GM18517 (cell line): ENCODE measurements around the gene C1QTNF7.

ENCODE experiments used
- ATAC-seq: cut with Tn5 transposase; IDR thresholded peaks from one replicate; pipeline ENCODE4 v1.9.1; 2021; ENCODE audit warnings: mild to moderate bottlenecking, moderate library complexity; ENCODE audit not compliant: unreplicated experiment

The C1QTNF7 gene

GRCh38 chr4:15455290-15455689, 27.5 kb downstream of the C1QTNF7 start:
- ATAC-seq = no peak

- peak; percentile 97 for ATAC-seq
These were observed 29.8 kb downstream of the C1QTNF7 start for GRCh38 chr4:15457406-15458201.

GRCh38 chr4:15458616-15459015, 30.8 kb downstream of the C1QTNF7 start:
- no peak for ATAC-seq

DNA sequence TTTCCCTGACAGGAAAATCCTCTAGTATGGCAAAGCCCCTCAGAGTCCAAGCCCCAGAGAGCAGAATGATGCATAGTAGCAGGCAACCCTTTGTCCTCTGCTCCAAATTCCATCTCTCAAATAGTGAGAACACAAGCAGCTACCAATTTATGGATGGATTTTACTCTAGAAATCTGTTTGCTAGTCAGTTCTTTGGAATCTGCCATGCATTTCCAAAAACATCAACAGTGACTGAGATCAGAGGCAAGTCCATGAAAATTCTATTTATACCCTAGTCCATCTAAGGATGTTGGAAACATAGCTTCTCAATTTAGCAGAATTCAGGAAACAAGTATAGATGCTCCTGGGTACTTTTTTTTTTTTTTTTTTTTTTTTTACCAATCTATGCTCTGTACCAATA, 31.9 kb downstream of the C1QTNF7 start:
- ATAC-seq = no peak

- no peak for ATAC-seq
These were observed 38.8 kb downstream of the C1QTNF7 start for GRCh38 chr4:15466596-15466995.

DNA sequence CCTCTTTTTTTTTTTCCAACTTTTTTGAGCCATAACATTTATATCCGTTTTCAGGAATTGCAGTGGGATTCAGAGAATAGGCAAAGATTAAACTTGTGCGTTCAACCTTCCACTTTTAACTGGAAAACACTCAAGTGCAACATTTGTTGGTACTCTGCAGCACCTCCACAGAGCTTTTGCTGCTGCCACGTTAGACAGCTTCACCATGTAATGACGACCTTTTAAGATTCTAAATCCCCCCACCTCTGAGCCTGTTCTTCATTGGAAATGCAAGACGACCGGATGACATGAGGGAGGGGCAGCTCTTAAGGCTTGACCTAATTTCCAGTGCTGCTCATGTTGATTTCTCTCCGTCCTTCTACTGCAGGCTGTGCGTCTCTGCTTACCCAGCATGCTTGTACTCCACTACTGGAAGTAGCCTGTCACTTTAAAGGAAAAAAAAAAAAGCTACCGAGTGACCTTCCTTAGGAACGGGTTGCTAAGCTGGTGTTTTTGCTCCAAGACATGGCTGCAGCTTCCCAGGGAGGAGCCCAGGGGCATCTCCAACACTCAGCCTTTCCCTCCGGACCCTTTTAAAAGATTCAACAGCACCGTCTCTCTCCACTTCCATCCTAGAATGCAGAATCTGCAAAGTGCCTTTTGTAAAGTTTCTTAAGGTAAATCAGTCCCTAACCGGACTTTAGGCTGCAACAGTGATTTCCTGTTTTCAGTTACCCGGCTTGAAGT, 41.7 kb downstream of the C1QTNF7 start, which contains the start of gene CC2D2A:
Gene CC2D2A, plus strand, starts transcription at position 481 of the 726 bp plus-strand sequence. CDS start 6,051 bp downstream, outside the sequence.
- no peak for ATAC-seq

DNA sequence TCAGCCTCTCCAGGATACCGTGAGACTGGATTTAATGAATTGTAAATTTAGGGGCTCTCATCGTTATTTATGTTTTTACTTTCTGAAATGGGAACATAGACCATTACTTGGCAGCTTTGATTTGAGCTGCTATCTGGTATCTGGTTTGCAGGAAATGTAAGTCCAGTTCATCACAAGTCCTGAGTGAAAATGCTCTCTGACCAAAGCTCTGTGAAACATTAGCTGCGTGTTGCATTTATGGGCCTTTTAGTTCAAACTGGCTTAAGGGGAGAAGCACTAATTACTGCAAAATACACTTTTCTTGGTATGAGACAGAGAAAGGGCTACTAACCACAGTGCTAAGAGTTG, 42.3 kb downstream of the C1QTNF7 start:
- no peak for ATAC-seq

DNA sequence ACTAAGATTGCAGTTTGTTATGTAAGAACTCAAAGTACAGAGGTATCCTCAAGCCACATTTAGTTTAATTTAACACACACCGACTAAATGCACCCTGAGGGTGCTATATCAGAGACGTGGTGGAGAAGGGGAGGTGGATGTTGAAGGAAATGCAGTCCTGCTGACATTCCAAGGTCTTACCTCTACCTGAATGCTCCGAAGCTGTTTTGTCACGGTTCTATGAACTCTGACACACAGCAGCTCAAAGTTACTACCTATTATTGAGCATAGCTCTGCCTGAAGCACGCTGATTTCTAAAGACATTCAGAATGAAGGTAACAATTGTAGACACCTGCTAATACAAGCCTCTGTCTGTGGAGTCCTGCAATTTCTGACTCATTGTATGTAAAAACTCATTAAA, 48.6 kb downstream of the C1QTNF7 start:
- ATAC-seq = no peak

DNA sequence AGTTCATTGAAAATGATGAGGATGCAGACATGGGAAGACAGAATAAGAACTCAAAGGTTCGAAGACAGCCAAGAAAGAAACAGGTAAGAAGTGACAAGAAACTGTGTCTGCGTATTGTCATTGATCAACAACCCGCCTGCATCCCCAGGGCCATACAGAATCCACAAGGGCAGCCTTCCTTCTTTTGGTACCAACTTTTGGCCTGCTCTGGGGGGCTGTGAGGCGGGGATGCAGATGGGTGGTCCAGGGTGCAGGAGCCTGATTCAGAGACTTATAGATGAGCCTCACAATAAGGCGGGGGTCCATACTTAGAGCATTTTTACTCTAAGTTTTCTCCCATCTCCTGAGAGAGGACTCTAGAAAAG, 50.9 kb downstream of the C1QTNF7 start:
- ATAC-seq = no peak

GRCh38 chr4:15479089-15479912, 51.5 kb downstream of the C1QTNF7 start:
- ATAC-seq = no peak

- no peak for ATAC-seq
These were observed 52.0 kb downstream of the C1QTNF7 start for GRCh38 chr4:15479913-15480185.

DNA sequence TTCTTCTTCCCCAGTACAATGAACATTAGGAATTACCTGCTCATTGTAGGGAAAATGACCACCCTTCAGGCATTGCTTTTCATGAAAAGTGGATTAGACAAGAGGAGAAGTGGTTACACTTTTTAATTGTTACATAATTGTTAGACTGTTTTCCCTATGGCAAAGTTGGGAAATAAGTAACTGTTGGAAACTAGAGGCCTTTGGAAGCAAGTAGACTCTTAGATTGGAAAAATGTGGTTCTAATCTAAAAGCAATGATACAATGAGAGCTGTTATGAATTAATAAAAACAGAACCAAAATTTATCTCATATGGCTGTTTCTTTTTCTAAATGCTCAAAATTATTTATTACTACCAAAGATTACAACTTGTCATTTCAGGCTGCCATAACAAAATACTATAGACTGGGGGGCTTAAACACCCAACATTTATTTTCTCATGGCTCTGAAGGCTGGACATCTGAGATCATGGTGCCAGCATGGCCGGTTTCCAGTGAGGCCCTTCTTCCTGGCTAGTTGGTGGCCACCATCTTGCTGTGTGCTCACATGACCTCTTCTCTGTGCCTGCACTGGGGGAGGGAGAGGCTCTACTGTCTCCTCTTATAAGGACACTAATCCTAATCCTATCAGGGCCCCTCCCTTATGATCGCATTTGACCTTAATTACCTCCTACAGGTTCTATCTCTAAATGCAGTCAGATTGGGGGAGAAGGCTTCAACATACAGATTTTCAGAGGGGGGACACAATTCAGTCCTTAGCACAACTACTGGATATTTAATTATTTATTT, 54.3 kb downstream of the C1QTNF7 start:
- ATAC-seq = no peak

DNA sequence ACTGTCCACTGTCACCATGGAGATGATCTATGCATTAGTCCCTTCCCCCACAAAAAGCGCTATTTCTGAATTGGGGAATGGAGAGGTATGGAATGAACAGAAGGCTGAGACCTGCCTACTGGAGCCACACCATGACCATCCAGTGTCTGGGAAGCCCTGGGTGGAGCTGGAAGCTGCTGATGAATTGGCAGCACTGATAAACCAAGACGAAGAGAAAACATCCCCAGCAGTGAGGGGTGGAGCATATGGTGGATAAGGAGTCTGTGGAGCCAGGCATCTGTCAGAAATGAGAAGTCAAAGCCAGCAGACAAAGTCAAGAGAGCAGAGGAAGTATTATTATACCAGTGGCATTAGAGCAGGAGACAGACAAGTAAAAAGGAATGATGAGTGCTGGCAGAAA, 55.0 kb downstream of the C1QTNF7 start:
- ATAC-seq = no peak

- ATAC-seq = no peak
These were observed 60.3 kb downstream of the C1QTNF7 start for GRCh38 chr4:15488136-15488535.

DNA sequence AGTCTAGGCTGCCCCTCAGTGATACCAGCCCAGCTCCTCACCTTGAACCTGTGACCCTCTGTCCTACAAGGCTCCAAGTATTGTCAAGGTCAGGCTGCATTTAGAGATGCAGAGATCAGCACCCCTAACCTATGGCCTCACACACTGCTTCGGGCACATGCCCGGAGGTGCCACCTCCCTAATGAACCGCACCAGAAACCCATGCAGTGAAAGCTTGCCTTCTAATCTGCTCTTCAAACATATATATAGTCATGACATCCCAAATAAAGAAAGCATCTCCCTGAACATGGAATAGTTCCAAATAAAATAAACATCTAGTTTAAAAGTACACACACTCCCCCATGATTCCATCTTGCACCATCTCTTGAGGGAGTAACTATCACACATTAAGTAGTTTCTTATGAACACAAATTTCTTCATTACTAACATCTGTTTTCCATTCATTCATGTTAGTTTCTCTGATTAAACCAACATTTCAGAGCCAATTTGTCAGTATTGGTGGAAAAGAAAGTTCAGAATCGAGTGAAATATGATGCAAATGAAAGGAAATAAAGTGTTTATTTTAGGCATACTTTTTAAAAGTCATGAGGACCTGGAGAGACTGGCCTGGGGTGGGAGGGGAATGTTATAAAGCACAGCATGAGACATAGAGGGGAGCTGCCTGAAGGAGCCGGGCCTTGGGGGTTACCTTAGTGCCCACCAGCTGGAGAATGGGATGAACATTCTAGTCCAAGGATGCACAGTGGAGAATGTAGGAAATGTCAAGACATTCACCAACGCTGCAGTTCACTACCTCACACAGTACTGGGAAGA, 61.0 kb downstream of the C1QTNF7 start:
- no peak for ATAC-seq

DNA sequence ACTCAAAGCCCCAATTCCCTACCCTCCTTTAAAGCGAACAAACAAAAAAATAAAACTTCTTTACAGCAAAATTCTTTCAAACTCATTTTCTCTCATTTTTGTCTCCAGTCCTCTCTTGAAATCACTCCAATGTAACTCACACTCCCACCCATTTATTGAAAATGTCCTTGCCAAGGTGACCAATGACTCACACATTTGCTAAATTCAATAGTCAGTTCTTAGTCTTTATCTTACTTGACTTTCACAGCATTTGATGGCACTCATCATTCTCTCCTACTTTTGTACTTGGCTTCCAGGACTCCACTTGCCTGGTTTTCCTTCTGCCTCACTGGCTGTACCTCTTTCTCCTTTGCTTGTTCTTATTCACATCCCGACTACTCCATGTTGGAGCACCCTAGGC, 61.7 kb downstream of the C1QTNF7 start:
- no peak for ATAC-seq

GRCh38 chr4:15493411-15493810, 65.6 kb downstream of the C1QTNF7 start:
- ATAC-seq = no peak

GRCh38 chr4:15495621-15496020, 67.8 kb downstream of the C1QTNF7 start:
- no peak for ATAC-seq
